IMR-90 (cell line): Measurements from ENCODE around the gene SLC25A17. TPM values are rescaled to one million over a fixed set of nuclear protein-coding genes. Genes with fewer than 3 reads are reported as not detected.

Experiments used
- ATAC-seq: fragments of 200-7000 bp; cut with Tn5 transposase; 2 replicates; pipeline ENCODE4 v1.9.1; 2020; ENCODE audit warnings: low read depth, mild to moderate bottlenecking, moderate library complexity
- BruUV-seq: library from RNA; stranded (reverse); fragments of 400-500 nt; replicated peaks from 2 replicates; lab custom pipeline; 2021; lab: Mats Ljungman, UMichigan
- CTCF ChIA-PET: fragments of 300-600 bp; formaldehyde crosslinking; extraction: SDS; loops from one replicate; lab custom pipeline; 2021; ENCODE audit warnings: antibody characterized with exemption; lab: Yijun Ruan, JAX
- POLR2A ChIA-PET: fragments of 300-600 bp; sonication (Branson Sonifier 250); formaldehyde crosslinking; loops from one replicate; lab custom pipeline; 2022; ENCODE audit warnings: antibody characterized with exemption; ENCODE audit not compliant: unreplicated experiment; lab: Charles Lee
- DNase-seq: peaks from one replicate; pipeline ENCODE4 v3.0.0; 2013
- H2AFZ ChIP-seq: replicated peaks from 2 replicates; pipeline ENCODE3; 2013; ENCODE audit warnings: low read length, mild to moderate bottlenecking; ENCODE audit not compliant: poor library complexity
- H2AK5ac ChIP-seq: 2 replicates; pipeline ENCODE4 v1.6.1; 2013; ENCODE audit warnings: low read depth, low read length, inconsistent platforms
- H2AK9ac ChIP-seq: replicated peaks from 2 replicates; pipeline ENCODE3; 2013; ENCODE audit warnings: mild to moderate bottlenecking, low read depth, low read length, moderate library complexity; ENCODE audit not compliant: poor library complexity
- H2BK120ac ChIP-seq: 2 replicates; pipeline ENCODE4 v1.6.1; 2013; ENCODE audit warnings: low read depth, low read length, inconsistent platforms
- H2BK15ac ChIP-seq: 3 replicates; pipeline ENCODE4 v1.6.1; 2013; ENCODE audit warnings: low read depth, low read length, inconsistent platforms
- H2BK20ac ChIP-seq: 2 replicates; pipeline ENCODE4 v1.6.1; 2013; ENCODE audit warnings: low read depth, mild to moderate bottlenecking, inconsistent platforms, low read length, moderate library complexity
- H2BK5ac ChIP-seq: 2 replicates; pipeline ENCODE4 v1.6.1; 2013; ENCODE audit warnings: mild to moderate bottlenecking, low read depth, low read length, inconsistent platforms; ENCODE audit not compliant: poor library complexity, severe bottlenecking
- H3K14ac ChIP-seq: replicated peaks from 2 replicates; pipeline ENCODE4 v1.6.1; 2013; ENCODE audit warnings: low read depth, low read length, inconsistent platforms
- H3K18ac ChIP-seq: 2 replicates; pipeline ENCODE4 v1.6.1; 2013; ENCODE audit warnings: low read depth, low read length, control low read depth
- H3K23ac ChIP-seq: 2 replicates; pipeline ENCODE4 v1.6.1; 2013; ENCODE audit warnings: low read depth, low read length, inconsistent platforms
- H3K27ac ChIP-seq: 2 replicates; pipeline ENCODE4 v1.5.1; 2013; ENCODE audit warnings: mild to moderate bottlenecking, control low read depth, low read length; ENCODE audit not compliant: insufficient read depth
- H3K27me3 ChIP-seq: 2 replicates; pipeline ENCODE4 v1.6.1; 2013; ENCODE audit warnings: low read length; ENCODE audit not compliant: control insufficient read depth, insufficient read depth
- H3K36me3 ChIP-seq: 2 replicates; pipeline ENCODE4 v1.6.1; 2013; ENCODE audit warnings: low read length, mixed read lengths; ENCODE audit not compliant: control insufficient read depth, insufficient read depth
- H3K4ac ChIP-seq: 2 replicates; pipeline ENCODE4 v1.6.1; 2013; ENCODE audit warnings: low read depth, low read length, inconsistent platforms
- H3K4me1 ChIP-seq: 2 replicates; pipeline ENCODE4 v1.6.1; 2013; ENCODE audit warnings: low read length, mixed read lengths; ENCODE audit not compliant: control insufficient read depth, insufficient read depth
- H3K4me2 ChIP-seq: 2 replicates; pipeline ENCODE4 v1.6.1; 2013; ENCODE audit warnings: low read depth, mild to moderate bottlenecking, control low read depth, low read length, moderate library complexity
- H3K4me3 ChIP-seq: 2 replicates; pipeline ENCODE4 v1.5.1; 2013; ENCODE audit warnings: low read depth, mild to moderate bottlenecking, control low read depth, low read length, moderate library complexity; ENCODE audit not compliant: insufficient read depth
- H3K56ac ChIP-seq: 2 replicates; pipeline ENCODE4 v1.6.1; 2013; ENCODE audit warnings: low read length, inconsistent platforms; ENCODE audit not compliant: insufficient read depth; ENCODE audit errors: extremely low read depth
- H3K79me1 ChIP-seq, 2 experiments: 2 replicates each; pipeline ENCODE4 v1.6.1; 2013; ENCODE audit warnings: low read length in 2 of 2, inconsistent platforms in 1 of 2, low read depth in 1 of 2
- H3K9ac ChIP-seq: 2 replicates; pipeline ENCODE4 v1.6.1; 2013; ENCODE audit warnings: low read depth, low read length, control low read depth
- H3K9me1 ChIP-seq: 2 replicates; pipeline ENCODE4 v1.6.1; 2013; ENCODE audit warnings: low read length, inconsistent platforms; ENCODE audit not compliant: insufficient read depth
- H3K9me3 ChIP-seq: 2 replicates; pipeline ENCODE4 v1.6.1; 2013; ENCODE audit warnings: low read length; ENCODE audit not compliant: control insufficient read depth, insufficient read depth
- H4K20me1 ChIP-seq: 2 replicates; pipeline ENCODE4 v1.6.1; 2013; ENCODE audit warnings: low read length, inconsistent platforms; ENCODE audit not compliant: insufficient read depth
- H4K5ac ChIP-seq: 2 replicates; pipeline ENCODE4 v1.6.1; 2013; ENCODE audit warnings: mild to moderate bottlenecking, low read depth, low read length, control low read depth
- H4K8ac ChIP-seq, 2 experiments: 2 replicates each; pipeline ENCODE4 v1.6.1; 2013; ENCODE audit warnings: low read depth in 2 of 2, low read length in 2 of 2, control low read depth in 1 of 2, inconsistent platforms in 1 of 2
- H4K91ac ChIP-seq: 2 replicates; pipeline ENCODE4 v1.6.1; 2013; ENCODE audit warnings: low read depth, low read length, inconsistent platforms; ENCODE audit not compliant: insufficient read depth
- BHLHE40 ChIP-seq: fragments of 150-350 bp; IDR thresholded peaks from 2 replicates; pipeline ENCODE4 v1.6.1; 2016; ENCODE audit warnings: mild to moderate bottlenecking, low read depth, low read length
- CEBPB ChIP-seq: IDR thresholded peaks from 2 replicates; pipeline ENCODE4 v1.6.1; 2012; ENCODE audit warnings: low read depth, low read length, improper control_type of control experiment
- CHD1 ChIP-seq: IDR thresholded peaks from 2 replicates; pipeline ENCODE4 v1.6.1; 2012; ENCODE audit warnings: low read depth, low read length, improper control_type of control experiment
- ELK1 ChIP-seq: fragments of 150-350 bp; IDR thresholded peaks from 2 replicates; pipeline ENCODE4 v1.6.1; 2016; ENCODE audit warnings: low read depth, mild to moderate bottlenecking, low read length, moderate library complexity, borderline replicate concordance
- FOS ChIP-seq: fragments of 150-350 bp; IDR thresholded peaks from 2 replicates; pipeline ENCODE4 v1.6.1; 2016; ENCODE audit warnings: low read depth, low read length
- MAFK ChIP-seq: IDR thresholded peaks from 2 replicates; pipeline ENCODE4 v1.6.1; 2012; ENCODE audit warnings: low read depth, low read length, improper control_type of control experiment
- MXI1 ChIP-seq: IDR thresholded peaks from 2 replicates; pipeline ENCODE4 v1.6.1; 2012; ENCODE audit warnings: low read depth, mild to moderate bottlenecking, low read length, moderate library complexity, borderline replicate concordance
- NFE2L2 ChIP-seq: fragments of 150-350 bp; IDR thresholded peaks from 2 replicates; pipeline ENCODE4 v1.6.1; 2016; ENCODE audit warnings: low read depth, mild to moderate bottlenecking, low read length
- POLR2A ChIP-seq: IDR thresholded peaks from 2 replicates; pipeline ENCODE4 v1.6.1; 2012; ENCODE audit warnings: mild to moderate bottlenecking, low read depth, low read length
- RAD21 ChIP-seq: IDR thresholded peaks from 2 replicates; pipeline ENCODE4 v1.6.1; 2012; ENCODE audit warnings: low read length, improper control_type of control experiment
- RCOR1 ChIP-seq: IDR thresholded peaks from 2 replicates; pipeline ENCODE4 v1.6.1; 2012; ENCODE audit warnings: mild to moderate bottlenecking, low read length, improper control_type of control experiment; ENCODE audit not compliant: insufficient replicate concordance
- RFX5 ChIP-seq: IDR thresholded peaks from 2 replicates; pipeline ENCODE4 v1.8.0; 2012; ENCODE audit warnings: low read depth, mild to moderate bottlenecking, low read length, moderate library complexity
- SMC3 ChIP-seq: fragments of 150-350 bp; IDR thresholded peaks from 2 replicates; pipeline ENCODE4 v1.6.1; 2016; ENCODE audit warnings: low read depth, mild to moderate bottlenecking, antibody characterized with exemption, low read length, moderate library complexity
- USF2 ChIP-seq: fragments of 150-350 bp; IDR thresholded peaks from 2 replicates; pipeline ENCODE4 v1.6.1; 2017; ENCODE audit warnings: mild to moderate bottlenecking, antibody characterized with exemption, low read length, low read depth
- dilution Hi-C: fragments of 300-500 bp; cut with HindIII; formaldehyde crosslinking; loops from one replicate; pipeline ENCODE4 v1.14.3; 2018; ENCODE audit warnings: low sequenced_read_pairs; ENCODE audit not compliant: unreplicated experiment
- in situ Hi-C: fragments of 300-500 bp; cut with MboI; formaldehyde crosslinking; loops from 3 replicates; pipeline ENCODE4 v1.14.3; 2019; ENCODE audit warnings: low sequenced_read_pairs, inconsistent platforms, mixed read lengths
- intact Hi-C: fragments of 100-400 bp; cut with micrococcal nuclease; formaldehyde crosslinking; loops from 2 replicates; pipeline ENCODE4 v1.10.0; 2022
- polyA plus RNA-seq, 3 experiments: library from polyadenylated mRNA; depleted of rRNA; stranded (reverse); fragments of >200 nt; gene quantifications; 2 replicates each; pipeline ENCODE4 v1.2.3, GENCODE V29; 2012; ENCODE audit warnings: low replicate concordance in 1 of 3
- total RNA-seq: library from RNA; depleted of rRNA; stranded (reverse); fragments of >200 nt; gene quantifications from 2 replicates; pipeline ENCODE4 v1.2.3, GENCODE V29; 2012

Gene SLC25A17
- total and polyA plus RNA-seq, 2 of the 4 experiments (the other 2 are of a cell fraction), result 19.6 to 36.0 TPM

- in situ Hi-C loops, result no loop called here
- Histone ChIP-seq H3K9me3 (no peaks in the 10 kb centered on the region), H4K20me1 (no peaks in the 10 kb centered on the region; the same call in 1 of the 2 replicates), H4K8ac (no peak overlapping the region), H3K23ac (no peak overlapping the region), H3K4me2 (no peak overlapping the region), H2BK5ac (no peak overlapping the region), H3K36me3 (no peaks in the 10 kb centered on the region), H3K18ac (no peak overlapping the region), H2AK9ac (no peak overlapping the region), H4K5ac (no peak overlapping the region), H3K9me1 (peaks cover 9% of the 10 kb centered on the region), H3K4me3 (no peak overlapping the region), H3K4me1 (peaks cover 2% of the 10 kb centered on the region; the same call in 1 of the 2 replicates), H3K79me1 (peaks cover 55 to 61% of the 10 kb centered on the region in 2 experiments), H3K4ac (no peak overlapping the region), H3K27ac (no peak overlapping the region), H3K56ac (no peak overlapping the region), H2BK15ac (no peak overlapping the region), H2BK20ac (no peak overlapping the region), H3K14ac (no peak overlapping the region), H2AK5ac (no peak overlapping the region), H2BK120ac (no peak overlapping the region), H3K27me3 (no peaks in the 10 kb centered on the region), H4K91ac (no peak overlapping the region), H3K9ac (no peak overlapping the region), H2AFZ (no peak overlapping the region)
- dilution Hi-C loops, result no loop called here
- no peak for TF ChIP-seq FOS
- TF ChIP-seq RFX5, result no peak
- no peak for TF ChIP-seq USF2
- no peak for TF ChIP-seq CHD1
- no peak for TF ChIP-seq CEBPB
- no peak for TF ChIP-seq POLR2A
- no peak for TF ChIP-seq RAD21
- no peak for TF ChIP-seq MXI1
- no peak for TF ChIP-seq BHLHE40
- TF ChIP-seq SMC3, result no peak
- TF ChIP-seq NFE2L2, result no peak
- TF ChIP-seq MAFK, result no peak
- no peak for TF ChIP-seq ELK1
- no peak for TF ChIP-seq RCOR1
- ChIA-PET CTCF (no interaction called here), POLR2A (no interaction called here)
- intact Hi-C loops, result no loop called here
- DNase-seq, result no peak
- no peak for ATAC-seq
- BruUV-seq, result no TSS peak
These were observed 5.2 kb downstream of the SLC25A17 start for GRCh38 chr22:40813912-40814315.
